ENCODE measurements around the gene PRKD2.

Gene PRKD2

GRCh38 chr19:46640656-46641055, 76.3 kb downstream of the PRKD2 start:
- no peak for DNase-seq (ENCODE audit: insufficient read length, low spot score)
- FAIRE-seq: no peak
- no peak for TF ChIP-seq PAX5 (IDR thresholded peaks at IDR 0.05; ENCODE audit: insufficient read depth, low read length, severe bottlenecking)
- no peak for TF ChIP-seq POLR2AphosphoS5 (IDR thresholded peaks at IDR 0.05; ENCODE audit: low read depth, low read length)
- TF ChIP-seq TAF1 (IDR thresholded peaks at IDR 0.05; ENCODE audit: low read depth, low read length): no peak
- no peak for TF ChIP-seq POLR2A (IDR thresholded peaks at IDR 0.05; ENCODE audit: low read depth, low read length)

GRCh38 chr19:46639358-46640182, 77.3 kb downstream of the PRKD2 start:
- DNase-seq (ENCODE audit: insufficient read length, low spot score): no peak
- TF ChIP-seq PAX5 (IDR thresholded peaks at IDR 0.05; ENCODE audit: insufficient read depth, low read length, severe bottlenecking) (no peak), SPI1 (IDR thresholded peaks at IDR 0.05; ENCODE audit: low read depth, low read length) (no peak), POLR2A (IDR thresholded peaks at IDR 0.05; ENCODE audit: low read depth, low read length) (no peak), POLR2AphosphoS5 (IDR thresholded peaks at IDR 0.05; ENCODE audit: low read depth, low read length) (no peak), TAF1 (IDR thresholded peaks at IDR 0.05; ENCODE audit: low read depth, low read length) (no peak), POU2F2 (IDR thresholded peaks at IDR 0.05; ENCODE audit: low read depth, low read length) (no peak)
- peak; percentile 88 for FAIRE-seq

GRCh38 chr19:46637224-46637623, 79.7 kb downstream of the PRKD2 start:
- DNase-seq (ENCODE audit: insufficient read length, low spot score) (no peak), FAIRE-seq (peak; percentile 45)
- TF ChIP-seq POLR2A (IDR thresholded peaks at IDR 0.05; ENCODE audit: low read depth, low read length) (no peak), POU2F2 (IDR thresholded peaks at IDR 0.05; ENCODE audit: low read depth, low read length) (no peak), POLR2AphosphoS5 (IDR thresholded peaks at IDR 0.05; ENCODE audit: low read depth, low read length) (no peak), SPI1 (IDR thresholded peaks at IDR 0.05; ENCODE audit: low read depth, low read length) (no peak), TAF1 (IDR thresholded peaks at IDR 0.05; ENCODE audit: low read depth, low read length) (no peak), PAX5 (IDR thresholded peaks at IDR 0.05; ENCODE audit: insufficient read depth, low read length, severe bottlenecking) (no peak)

GRCh38 chr19:46635920-46636761, 80.8 kb downstream of the PRKD2 start, which contains the start of gene GNG8:
Gene GNG8, minus strand, starts transcription at chr19:46636202. Its CDS starts 1,520 bp downstream, at chr19:46634682.
- peak; percentile 20 for FAIRE-seq
- TF ChIP-seq TAF1 (IDR thresholded peaks at IDR 0.05; ENCODE audit: low read depth, low read length) (no peak), SPI1 (IDR thresholded peaks at IDR 0.05; ENCODE audit: low read depth, low read length) (no peak), POLR2AphosphoS5 (IDR thresholded peaks at IDR 0.05; ENCODE audit: low read depth, low read length) (no peak), POU2F2 (IDR thresholded peaks at IDR 0.05; ENCODE audit: low read depth, low read length) (no peak), POLR2A (IDR thresholded peaks at IDR 0.05; ENCODE audit: low read depth, low read length) (no peak), PAX5 (IDR thresholded peaks at IDR 0.05; ENCODE audit: insufficient read depth, low read length, severe bottlenecking) (no peak)
- DNase-seq (ENCODE audit: insufficient read length, low spot score): no peak

GRCh38 chr19:46634656-46635218, 82.2 kb downstream of the PRKD2 start:
- TF ChIP-seq TAF1 (IDR thresholded peaks at IDR 0.05; ENCODE audit: low read depth, low read length) (no peak), POLR2A (IDR thresholded peaks at IDR 0.05; ENCODE audit: low read depth, low read length) (no peak), PAX5 (IDR thresholded peaks at IDR 0.05; ENCODE audit: insufficient read depth, low read length, severe bottlenecking) (no peak), POU2F2 (IDR thresholded peaks at IDR 0.05; ENCODE audit: low read depth, low read length) (no peak), POLR2AphosphoS5 (IDR thresholded peaks at IDR 0.05; ENCODE audit: low read depth, low read length) (no peak), SPI1 (IDR thresholded peaks at IDR 0.05; ENCODE audit: low read depth, low read length) (no peak)
- DNase-seq (ENCODE audit: insufficient read length, low spot score): no peak
- FAIRE-seq: no peak

- TF ChIP-seq POLR2A (IDR thresholded peaks at IDR 0.05; ENCODE audit: low read depth, low read length) (no peak), POLR2AphosphoS5 (IDR thresholded peaks at IDR 0.05; ENCODE audit: low read depth, low read length) (no peak), PAX5 (IDR thresholded peaks at IDR 0.05; ENCODE audit: insufficient read depth, low read length, severe bottlenecking) (no peak), TAF1 (IDR thresholded peaks at IDR 0.05; ENCODE audit: low read depth, low read length) (no peak), POU2F2 (IDR thresholded peaks at IDR 0.05; ENCODE audit: low read depth, low read length) (no peak), SPI1 (IDR thresholded peaks at IDR 0.05; ENCODE audit: low read depth, low read length) (no peak)
- FAIRE-seq (peak; percentile 97), DNase-seq (ENCODE audit: insufficient read length, low spot score) (peak; percentile 89)
These were observed 82.8 kb downstream of the PRKD2 start for GRCh38 chr19:46634045-46634655.

GRCh38 chr19:46633130-46633529, 83.8 kb downstream of the PRKD2 start:
- TF ChIP-seq POLR2A (IDR thresholded peaks at IDR 0.05; ENCODE audit: low read depth, low read length): no peak
- TF ChIP-seq POLR2AphosphoS5 (IDR thresholded peaks at IDR 0.05; ENCODE audit: low read depth, low read length): no peak
- TF ChIP-seq POU2F2 (IDR thresholded peaks at IDR 0.05; ENCODE audit: low read depth, low read length): no peak
- no peak for TF ChIP-seq SPI1 (IDR thresholded peaks at IDR 0.05; ENCODE audit: low read depth, low read length)
- no peak for TF ChIP-seq PAX5 (IDR thresholded peaks at IDR 0.05; ENCODE audit: insufficient read depth, low read length, severe bottlenecking)
- TF ChIP-seq TAF1 (IDR thresholded peaks at IDR 0.05; ENCODE audit: low read depth, low read length): no peak
- DNase-seq (ENCODE audit: insufficient read length, low spot score) (no peak), FAIRE-seq (no peak)

- TF ChIP-seq SPI1 (IDR thresholded peaks at IDR 0.05; ENCODE audit: low read depth, low read length): no peak
- TF ChIP-seq POU2F2 (IDR thresholded peaks at IDR 0.05; ENCODE audit: low read depth, low read length): no peak
- no peak for TF ChIP-seq PAX5 (IDR thresholded peaks at IDR 0.05; ENCODE audit: insufficient read depth, low read length, severe bottlenecking)
- no peak for TF ChIP-seq POLR2AphosphoS5 (IDR thresholded peaks at IDR 0.05; ENCODE audit: low read depth, low read length)
- no peak for TF ChIP-seq POLR2A (IDR thresholded peaks at IDR 0.05; ENCODE audit: low read depth, low read length)
- TF ChIP-seq TAF1 (IDR thresholded peaks at IDR 0.05; ENCODE audit: low read depth, low read length): no peak
- FAIRE-seq (no peak), DNase-seq (ENCODE audit: insufficient read length, low spot score) (no peak)
These were observed 85.4 kb downstream of the PRKD2 start for GRCh38 chr19:46631481-46631880.

All from GM12891 (cell line).